ENCODE measurements around the gene APOBEC3B.
"Not testable (repeated sequence)": the region's sequence is repeated elsewhere in the genome, so short reads cannot be mapped to it uniquely, and the experiment has no call there.

The APOBEC3B gene

DNA sequence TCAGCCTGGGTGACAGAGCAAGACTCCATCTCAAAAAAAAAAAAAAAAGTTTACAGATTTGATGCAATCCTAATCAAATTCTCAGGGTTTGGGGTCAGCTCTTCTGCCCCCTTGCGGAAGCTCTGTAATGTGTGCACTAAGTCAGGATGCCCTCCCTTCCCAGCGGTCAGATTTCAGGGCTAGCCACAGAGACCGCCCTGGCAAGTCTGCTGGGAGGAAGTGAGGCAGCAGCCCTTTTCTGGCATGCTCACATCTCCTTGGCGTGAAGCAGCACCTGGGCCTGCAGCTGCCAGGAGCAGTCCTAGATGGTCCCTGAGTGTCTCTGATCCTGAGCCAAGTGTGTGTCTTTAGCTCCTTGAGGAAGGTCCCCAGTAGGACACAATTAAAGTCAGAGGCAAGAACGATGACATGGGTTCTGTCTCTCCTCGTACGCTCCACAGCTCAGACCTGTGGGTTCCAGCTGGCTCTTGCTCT is 21.1 kb downstream of the APOBEC3B start:
- no peak for DNase-seq

GRCh38 chr22:39007177-39007576 is 25.0 kb downstream of the APOBEC3B start:
- DNase-seq: no peak

DNA sequence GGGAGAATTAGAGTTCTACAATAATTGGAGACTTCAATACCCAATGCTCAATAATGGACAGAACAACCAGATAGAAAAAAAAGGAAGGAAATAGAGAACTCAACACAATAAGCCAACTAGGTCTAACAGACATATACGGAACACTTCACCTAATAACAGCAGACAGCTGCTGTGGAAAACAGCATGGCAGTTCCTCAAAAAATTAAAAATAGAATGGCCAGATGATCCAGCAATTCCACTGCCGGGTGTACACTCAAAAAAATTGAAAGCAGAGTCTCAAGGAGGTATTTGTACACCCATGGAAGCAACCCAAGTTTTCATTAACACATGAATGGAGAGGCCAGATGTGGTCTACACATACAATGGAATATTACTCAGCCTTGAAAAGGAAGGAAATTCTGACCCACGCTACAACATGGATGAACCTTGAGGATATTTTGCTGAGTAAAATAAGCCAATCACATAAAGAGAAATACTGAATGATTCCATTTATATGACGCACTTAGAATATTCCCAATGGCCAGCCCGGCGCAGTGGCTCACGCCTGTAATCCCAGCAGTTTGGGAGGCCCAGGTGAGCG is 26.2 kb downstream of the APOBEC3B start:
- not testable (repeated sequence) for DNase-seq

GRCh38 chr22:39010946-39011345 is 28.8 kb downstream of the APOBEC3B start:
- no peak for DNase-seq

- no peak for DNase-seq
Measured at GRCh38 chr22:39012533-39013511, 30.7 kb downstream of the APOBEC3B start.

GRCh38 chr22:39013561-39013941 is 31.4 kb downstream of the APOBEC3B start:
- DNase-seq: not testable (repeated sequence)

DNA sequence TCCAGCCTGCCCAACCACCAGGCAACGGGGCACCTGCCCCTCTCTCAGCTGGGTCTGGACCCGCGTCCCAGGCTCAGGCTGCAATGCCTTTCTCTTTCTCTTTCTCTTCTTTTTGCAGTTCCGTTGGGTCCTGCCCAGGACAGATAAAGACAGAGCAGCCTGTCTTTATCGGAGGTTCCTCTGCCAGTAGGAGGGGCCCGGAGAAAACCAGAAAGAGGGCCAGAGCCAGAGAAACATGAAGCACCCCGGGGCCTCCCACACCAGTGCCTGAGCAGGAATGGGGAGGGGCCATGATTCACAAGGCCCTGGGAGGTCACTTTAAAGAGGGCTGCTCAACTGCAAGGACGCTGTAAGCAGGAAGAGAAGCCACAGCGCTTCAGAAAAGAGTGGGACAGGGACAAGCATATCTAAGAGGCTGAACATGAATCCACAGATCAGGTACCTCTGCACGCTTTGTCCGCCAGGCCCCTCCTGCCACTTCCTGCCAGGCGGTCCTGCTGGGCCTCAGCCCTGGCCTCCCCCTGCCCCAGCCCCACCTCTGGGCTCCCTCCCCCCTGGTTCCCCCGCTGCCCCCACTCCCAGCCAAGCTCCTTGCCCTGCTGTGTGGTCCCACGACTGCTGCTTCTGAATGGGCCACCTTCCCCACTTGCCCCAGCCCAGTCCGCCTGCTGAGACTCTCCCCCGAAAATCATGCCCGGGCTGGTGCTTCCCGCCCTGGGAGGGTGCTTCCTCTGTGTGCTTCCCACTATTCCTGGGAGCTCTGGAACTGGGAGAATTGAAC is 32.0 kb downstream of the APOBEC3B start, which contains the start of gene APOBEC3C:
APOBEC3C (plus strand) TSS at position 316 of the 781 bp plus-strand sequence; CDS start at position 422, 106 bp downstream.
- no peak for DNase-seq

DNA sequence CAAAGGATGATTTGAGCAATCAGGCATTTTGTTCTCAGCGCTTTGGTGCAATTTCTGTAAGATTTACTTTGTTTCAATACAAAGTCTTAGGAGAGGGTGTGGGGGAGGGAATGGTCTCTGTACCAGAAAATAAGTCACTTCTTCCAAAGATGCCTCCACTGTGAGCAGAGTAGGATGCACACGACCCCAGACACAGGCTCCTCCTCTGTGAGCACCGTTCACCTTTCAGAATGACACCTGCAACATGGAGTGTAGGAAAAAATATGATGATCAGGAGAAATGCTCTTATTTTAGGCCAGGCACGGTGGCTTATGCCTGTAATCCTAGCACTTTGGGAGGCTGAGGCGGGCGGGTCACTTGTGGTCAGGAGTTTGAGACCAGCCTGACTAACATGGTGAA is 32.6 kb downstream of the APOBEC3B start:
- DNase-seq: not testable (repeated sequence)

DNA sequence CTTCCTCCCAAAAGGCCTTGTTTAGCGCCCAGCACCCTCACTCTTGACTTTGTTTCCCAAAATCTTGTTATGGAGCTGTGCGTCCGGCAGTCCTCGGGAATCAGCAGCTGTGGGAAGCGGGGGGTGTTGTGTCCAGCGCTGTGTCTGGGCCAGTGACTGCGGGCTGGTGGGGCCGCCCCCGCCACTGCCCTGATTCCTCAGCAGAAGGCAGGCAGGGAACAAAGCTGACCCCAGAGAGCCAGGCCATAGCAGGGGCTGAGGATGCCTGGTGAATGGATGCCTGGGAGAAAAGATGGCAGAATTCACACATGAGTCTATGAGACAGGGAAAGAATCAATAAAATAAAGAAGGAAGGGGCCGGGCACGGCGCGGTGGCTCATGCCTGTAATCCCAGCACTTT is 34.4 kb downstream of the APOBEC3B start:
- DNase-seq: no peak

GRCh38 chr22:39017596-39018365 is 35.6 kb downstream of the APOBEC3B start:
- DNase-seq: no peak

DNA sequence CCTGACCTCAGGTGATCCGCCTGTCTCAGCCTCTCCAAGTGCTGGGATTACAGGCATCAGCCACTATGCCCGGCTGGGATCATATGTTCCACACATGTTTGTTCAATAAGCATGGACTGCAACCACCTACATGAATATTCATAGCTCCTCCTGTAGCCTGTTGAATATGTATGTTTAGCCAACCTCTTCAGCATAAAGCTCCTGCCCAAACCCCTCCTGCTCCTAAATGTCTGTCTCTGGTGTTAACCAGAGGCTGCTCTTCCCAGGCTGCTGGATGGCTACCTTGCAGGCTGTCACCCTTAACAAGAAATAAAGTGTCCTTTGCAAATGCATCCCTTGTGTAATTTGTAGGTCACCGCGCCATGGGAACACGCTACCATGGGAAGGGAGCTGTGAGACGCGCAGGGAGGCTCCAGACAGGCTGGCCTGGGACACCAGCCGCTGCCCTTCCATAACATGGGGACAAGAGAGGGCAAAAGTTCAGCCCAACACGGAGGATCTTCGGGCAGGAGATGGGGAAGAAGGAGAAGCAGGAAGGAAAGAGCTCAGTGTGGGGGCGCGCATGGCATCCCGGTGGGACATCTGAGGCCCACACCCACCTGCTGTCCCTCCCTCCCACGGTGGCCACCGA is 38.0 kb downstream of the APOBEC3B start:
- DNase-seq: not testable (repeated sequence)

- DNase-seq: no peak
Measured at GRCh38 chr22:39021552-39022250, 39.6 kb downstream of the APOBEC3B start.

DNA sequence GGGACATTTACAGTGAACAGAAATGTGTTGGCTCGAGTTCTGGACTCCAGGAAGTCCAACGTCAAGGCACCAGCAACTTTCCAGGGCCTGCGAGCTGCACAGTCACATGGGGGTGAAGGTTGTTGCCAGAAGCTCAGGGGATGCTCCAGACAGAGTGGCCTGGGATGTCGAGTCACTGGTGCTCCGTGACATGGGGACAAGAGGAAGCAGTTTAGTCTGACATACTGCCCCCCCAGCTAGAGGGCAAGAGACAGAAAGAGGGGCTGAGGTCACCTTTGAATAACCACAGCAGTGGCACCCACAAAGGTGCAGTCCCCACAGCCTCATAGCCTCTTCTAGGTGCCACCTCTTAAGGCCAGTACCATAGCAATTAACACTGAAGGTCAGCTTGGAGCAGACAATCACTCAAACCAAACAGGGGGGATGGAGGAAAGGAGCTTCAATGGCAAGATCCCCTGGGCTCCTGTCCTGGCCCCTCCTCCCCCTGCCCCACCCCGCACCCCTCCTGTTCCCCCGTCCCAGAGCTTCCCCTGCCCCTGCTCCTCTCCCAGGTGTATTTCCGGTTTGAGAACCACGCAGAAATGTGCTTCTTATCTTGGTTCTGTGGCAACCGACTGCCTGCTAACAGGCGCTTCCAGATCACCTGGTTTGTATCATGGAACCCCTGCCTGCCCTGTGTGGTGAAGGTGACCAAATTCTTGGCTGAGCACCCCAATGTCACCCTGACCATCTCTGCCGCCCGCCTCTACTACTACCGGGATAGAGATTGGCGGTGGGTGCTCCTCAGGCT is 42.6 kb downstream of the APOBEC3B start:
- DNase-seq: no peak

DNA sequence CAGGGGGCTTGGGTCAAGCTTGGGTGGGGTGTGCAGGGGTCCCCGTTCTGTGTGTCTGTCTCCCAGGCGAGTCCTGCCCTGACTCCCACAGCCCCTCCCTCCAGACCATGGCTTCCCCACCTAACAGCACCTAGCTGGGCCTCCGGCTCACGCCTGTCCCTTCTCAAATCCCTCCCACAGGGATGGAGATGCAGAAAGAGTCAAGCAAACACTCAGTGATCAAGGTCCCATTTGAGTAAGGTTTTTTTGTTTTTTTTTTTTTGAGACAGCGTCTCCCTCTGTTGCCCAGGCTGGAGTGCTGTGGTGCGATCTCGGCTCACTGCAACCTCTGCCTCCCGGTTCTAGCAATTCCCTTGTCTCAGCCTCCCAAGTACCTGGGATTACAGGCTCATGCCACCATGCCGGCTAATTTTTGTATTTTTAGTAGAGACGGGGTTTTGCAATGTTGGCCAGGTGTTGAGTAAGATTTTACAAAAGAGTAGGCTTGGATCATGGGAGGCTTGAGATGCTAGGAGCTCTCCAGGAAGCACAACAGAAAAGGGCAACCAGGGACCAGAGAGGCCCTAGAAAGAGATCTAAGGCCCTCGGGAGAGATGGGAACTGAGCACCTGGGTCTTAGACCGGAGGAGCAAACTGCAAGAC is 44.5 kb downstream of the APOBEC3B start:
- DNase-seq: no peak

DNA sequence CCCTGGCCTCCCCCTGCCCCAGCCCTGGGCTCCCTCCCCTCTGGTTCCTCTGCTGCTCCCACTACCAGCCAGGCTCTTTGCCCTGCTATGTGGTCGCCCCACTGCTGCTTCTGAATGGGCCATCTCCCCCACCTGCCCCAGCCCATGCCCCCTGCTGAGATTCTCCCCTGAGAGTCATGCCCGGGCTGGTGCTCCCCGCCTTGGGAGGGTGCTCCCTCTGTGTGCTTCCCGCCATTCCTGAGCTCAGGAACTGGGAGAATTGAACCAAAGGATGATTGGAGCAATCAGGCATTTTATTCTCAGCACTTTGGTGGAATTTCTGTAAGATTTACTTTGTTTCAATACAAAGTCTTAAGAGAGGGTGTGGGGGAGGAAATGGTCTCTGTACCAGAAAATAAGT is 45.6 kb downstream of the APOBEC3B start:
- DNase-seq: no peak

- no peak for DNase-seq
Measured at GRCh38 chr22:39028281-39028680, 46.1 kb downstream of the APOBEC3B start.

DNA sequence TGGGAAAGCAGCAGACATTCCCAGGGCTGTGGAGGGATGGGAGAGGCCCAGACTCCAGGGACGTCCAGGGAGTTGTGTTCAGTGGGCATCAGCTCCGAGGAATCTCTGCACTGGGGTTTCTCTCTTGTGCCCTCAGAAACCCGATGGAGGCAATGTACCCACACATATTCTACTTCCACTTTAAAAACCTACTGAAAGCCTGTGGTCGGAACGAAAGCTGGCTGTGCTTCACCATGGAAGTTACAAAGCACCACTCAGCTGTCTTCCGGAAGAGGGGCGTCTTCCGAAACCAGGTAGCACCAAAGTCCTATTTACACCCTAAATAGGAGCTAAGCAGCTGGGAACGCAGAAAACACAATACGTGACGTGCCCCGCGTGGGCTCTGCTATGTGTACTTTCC is 47.1 kb downstream of the APOBEC3B start:
- DNase-seq: no peak

GRCh38 chr22:39030705-39031104 is 48.6 kb downstream of the APOBEC3B start:
- no peak for DNase-seq

DNA sequence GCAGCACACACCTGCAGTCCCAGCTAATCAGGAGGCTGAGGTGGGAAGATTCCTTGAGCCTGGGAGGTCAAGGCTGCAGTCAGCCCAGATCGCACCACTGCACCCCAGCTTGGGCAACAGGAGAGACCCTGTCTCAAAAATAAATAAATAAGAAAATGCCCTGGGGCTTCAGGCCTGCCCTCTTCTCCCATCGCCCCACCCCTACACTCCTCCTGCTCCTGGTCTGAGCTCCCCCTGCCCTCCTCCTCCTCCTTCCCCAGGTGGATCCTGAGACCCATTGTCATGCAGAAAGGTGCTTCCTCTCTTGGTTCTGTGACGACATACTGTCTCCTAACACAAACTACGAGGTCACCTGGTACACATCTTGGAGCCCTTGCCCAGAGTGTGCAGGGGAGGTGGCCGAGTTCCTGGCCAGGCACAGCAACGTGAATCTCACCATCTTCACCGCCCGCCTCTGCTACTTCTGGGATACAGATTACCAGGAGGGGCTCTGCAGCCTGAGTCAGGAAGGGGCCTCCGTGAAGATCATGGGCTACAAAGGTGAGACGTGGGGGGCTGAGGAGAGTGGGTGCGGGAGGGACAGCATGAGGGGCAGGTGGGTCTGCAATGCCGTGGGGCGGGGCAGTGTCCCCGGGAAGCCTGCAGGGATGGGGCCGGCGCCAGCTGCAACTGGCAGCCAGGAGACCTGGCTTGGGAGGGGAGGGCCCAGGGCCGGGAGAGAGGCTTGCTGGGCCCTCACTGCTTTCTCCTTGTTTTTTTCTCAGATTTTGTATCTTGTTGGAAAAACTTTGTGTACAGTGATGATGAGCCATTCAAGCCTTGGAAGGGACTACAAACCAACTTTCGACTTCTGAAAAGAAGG is 49.5 kb downstream of the APOBEC3B start:
- DNase-seq: not testable (repeated sequence)

All from NCI-H1048 (cell line).